GM19467 (cell line): Measurements from ENCODE around the gene OR5K1.
A peak's percentile ranks its signal among the peaks of the same experiment; 100 is the strongest.

Experiments used
- ATAC-seq: cut with Tn5 transposase; IDR thresholded peaks from one replicate; pipeline ENCODE4 v1.9.1; 2021; ENCODE audit warnings: mild to moderate bottlenecking, moderate library complexity; ENCODE audit not compliant: unreplicated experiment

OR5K1 gene

DNA sequence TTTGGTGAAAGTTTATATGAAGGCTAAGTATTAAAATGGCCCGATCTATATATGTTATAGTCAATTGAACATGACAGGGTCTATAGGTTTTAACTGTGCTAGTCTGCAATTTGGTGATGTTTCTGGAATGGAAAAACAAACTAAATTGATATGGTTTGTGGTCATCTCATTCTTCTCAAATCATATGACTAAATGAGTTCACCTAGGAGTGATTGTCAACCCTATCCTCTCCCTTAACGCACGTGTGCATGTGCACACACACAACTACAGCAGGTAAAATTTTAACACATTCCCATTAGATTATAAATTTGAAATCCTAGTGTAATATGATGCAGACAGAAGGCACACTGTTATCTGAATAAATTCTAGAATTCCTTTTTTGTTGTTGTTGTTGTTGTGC lies 50.7 kb downstream of the OR5K1 start:
- ATAC-seq: no peak

- no peak for ATAC-seq
These were observed 51.9 kb downstream of the OR5K1 start for GRCh38 chr3:98514948-98515347.

DNA sequence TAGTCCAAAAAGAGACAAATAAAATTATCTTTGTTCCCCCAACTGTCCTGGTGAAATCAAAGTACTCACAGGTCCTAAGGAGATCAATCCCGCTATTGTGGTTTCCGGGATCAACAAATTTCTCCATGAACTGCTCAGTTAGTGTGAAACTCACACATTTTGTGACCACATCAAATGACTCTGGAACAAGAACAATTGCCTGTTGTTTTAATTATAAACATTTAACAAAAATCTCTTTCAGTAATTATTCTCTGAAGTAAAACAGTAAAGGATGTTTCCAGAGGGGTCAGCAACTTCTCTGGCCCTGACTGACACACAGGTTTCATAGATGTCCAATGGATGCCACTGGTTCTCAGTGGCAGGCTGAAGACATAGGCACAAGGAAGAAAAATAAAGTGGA lies 55.8 kb downstream of the OR5K1 start:
- ATAC-seq: no peak

DNA sequence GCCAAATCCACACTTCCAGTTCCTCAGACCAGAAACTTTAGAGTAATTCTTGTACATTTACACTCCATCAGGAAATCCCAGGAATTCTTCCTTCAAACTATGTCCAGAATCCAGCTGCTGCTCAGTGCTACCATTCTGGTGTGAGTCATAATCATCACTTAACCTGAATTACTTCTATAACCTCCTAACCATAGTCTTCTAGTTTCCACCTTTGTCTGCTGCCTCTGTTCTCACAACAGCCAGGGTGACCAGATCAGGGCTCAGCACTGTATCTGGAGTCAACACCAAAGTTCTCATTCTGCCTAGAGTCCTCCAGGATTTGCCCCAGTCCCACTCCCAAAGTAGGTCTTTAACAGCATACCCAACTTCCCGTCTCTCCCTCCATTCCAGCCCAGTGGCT lies 56.4 kb downstream of the OR5K1 start:
- ATAC-seq: no peak

GRCh38 chr3:98521897-98522543 lies 59.0 kb downstream of the OR5K1 start:
- ATAC-seq: peak; percentile 33
